Neutrophil (primary cell): ENCODE results near the gene RNASET2.

ENCODE experiments used
- H3K27ac ChIP-seq: fragments of 200-600 bp; sonication (generic); 2 replicates; pipeline ENCODE4 v1.5.1; 2016; ENCODE audit warnings: mild to moderate bottlenecking, moderate library complexity
- H3K27me3 ChIP-seq: fragments of 200-600 bp; sonication (generic); 2 replicates; pipeline ENCODE4 v1.6.0; 2016; ENCODE audit warnings: mild to moderate bottlenecking
- H3K36me3 ChIP-seq: fragments of 200-600 bp; sonication (generic); 2 replicates; pipeline ENCODE4 v1.5.1; 2017
- H3K4me1 ChIP-seq, 2 experiments: fragments of 200-600 bp in 1 of 2; sonication (generic) in 1 of 2; 1 replicate in 1 of 2; 2 replicates in 1 of 2; pipeline versions ENCODE4 v1.5.1 to v1.6.1; 2013 to 2016; ENCODE audit warnings: low read depth in 1 of 2, low read length in 1 of 2, mild to moderate bottlenecking in 1 of 2, moderate library complexity in 1 of 2; ENCODE audit not compliant: control insufficient read depth in 1 of 2, insufficient read depth in 1 of 2
- H3K4me3 ChIP-seq, 2 experiments: fragments of 200-600 bp in 1 of 2; sonication (generic) in 1 of 2; 1 replicate in 1 of 2; 2 replicates in 1 of 2; pipeline ENCODE4 v1.5.1; 2013 to 2016; ENCODE audit warnings: low read depth in 1 of 2, low read length in 1 of 2, mild to moderate bottlenecking in 1 of 2, moderate library complexity in 1 of 2
- H3K9me3 ChIP-seq: fragments of 200-600 bp; sonication (generic); 2 replicates; pipeline ENCODE4 v1.5.1; 2016
- CTCF ChIP-seq: fragments of 200-600 bp; sonication (generic); IDR thresholded peaks from 2 replicates; pipeline ENCODE4 v1.5.1; 2016; ENCODE audit warnings: antibody characterized with exemption

RNASET2 gene

GRCh38 chr6:166976636-166977035 lies 20.3 kb upstream of the RNASET2 start:
- Histone ChIP-seq H3K36me3 (peaks cover 18% of the 10 kb centered on the region), H3K4me3 (no peak overlapping the region), H3K27ac (no peak overlapping the region), H3K9me3 (no peaks in the 10 kb centered on the region), H3K27me3 (no peaks in the 10 kb centered on the region), H3K4me1 (peaks cover 0 to 2% of the 10 kb centered on the region in 2 experiments)
- no peak for TF ChIP-seq CTCF

- no peak for TF ChIP-seq CTCF
- H3K27me3 ChIP-seq: no peaks in the 10 kb centered on the region
- H3K4me3 ChIP-seq: no peak overlapping the region
- no peak overlapping the region for H3K27ac ChIP-seq
- H3K36me3 ChIP-seq: peaks cover 3% of the 10 kb centered on the region
- H3K9me3 ChIP-seq: no peaks in the 10 kb centered on the region
- peaks cover 29 to 34% of the 10 kb centered on the region in 2 experiments for H3K4me1 ChIP-seq
Measured at GRCh38 chr6:166972101-166972500, 15.8 kb upstream of the RNASET2 start.

GRCh38 chr6:166971271-166971670 lies 14.9 kb upstream of the RNASET2 start:
- TF ChIP-seq CTCF: no peak
- no peaks in the 10 kb centered on the region for H3K36me3 ChIP-seq

GRCh38 chr6:166970776-166971175 lies 14.4 kb upstream of the RNASET2 start:
- Histone ChIP-seq H3K9me3 (no peaks in the 10 kb centered on the region), H3K27ac (peak overlapping the region; percentile 87), H3K4me1 (peaks cover 29 to 34% of the 10 kb centered on the region in 2 experiments), H3K4me3 (peak overlapping the region; percentile 48 to 55), H3K27me3 (no peaks in the 10 kb centered on the region), H3K36me3 (no peaks in the 10 kb centered on the region)
- TF ChIP-seq CTCF: no peak

More at GRCh38 chr6:166971271-166971670, 14.9 kb upstream of the RNASET2 start:
- Histone ChIP-seq H3K27ac (peak overlapping the region; percentile 87), H3K4me1 (peaks cover 29 to 34% of the 10 kb centered on the region in 2 experiments), H3K9me3 (no peaks in the 10 kb centered on the region), H3K4me3 (no peak overlapping the region), H3K27me3 (no peaks in the 10 kb centered on the region)

- Histone ChIP-seq H3K27me3 (no peaks in the 10 kb centered on the region), H3K4me1 (peaks cover 29 to 34% of the 10 kb centered on the region in 2 experiments), H3K36me3 (no peaks in the 10 kb centered on the region), H3K4me3 (peak overlapping the region; percentile 48 to 55), H3K27ac (peak overlapping the region; percentile 87), H3K9me3 (no peaks in the 10 kb centered on the region)
- TF ChIP-seq CTCF: no peak
Measured at GRCh38 chr6:166970091-166970490, 13.7 kb upstream of the RNASET2 start.
